RWPE2 (cell line): Measurements from ENCODE around the gene COLEC11.

Source experiments
- ATAC-seq: fragments of 200-7000 bp; cut with Tn5 transposase; 3 replicates; pipeline ENCODE4 v1.9.1; 2021; ENCODE audit warnings: low read depth
- DNase-seq: peaks from one replicate; pipeline ENCODE4 v3.0.0-alpha.2; 2020; ENCODE audit warnings: low spot score
- H3K27ac ChIP-seq: fragments of 450-650 bp; 2 replicates; pipeline ENCODE4 v1.5.1; 2017; ENCODE audit warnings: mild to moderate bottlenecking; ENCODE audit not compliant: poor library complexity, severe bottlenecking
- H3K27me3 ChIP-seq: fragments of 250-450 bp; sonication (Bioruptor Pico); 2 replicates; pipeline ENCODE4 v1.5.1; 2021; ENCODE audit warnings: mild to moderate bottlenecking, moderate library complexity; ENCODE audit not compliant: insufficient read depth, poor library complexity, severe bottlenecking
- H3K36me3 ChIP-seq: fragments of 250-450 bp; sonication (Bioruptor Pico); 2 replicates; pipeline ENCODE4 v1.5.1; 2020; ENCODE audit warnings: low read depth, mild to moderate bottlenecking, moderate library complexity
- H3K4me1 ChIP-seq: fragments of 250-450 bp; sonication (Bioruptor Pico); 2 replicates; pipeline ENCODE4 v1.5.1; 2021; ENCODE audit warnings: mild to moderate bottlenecking, moderate library complexity; ENCODE audit not compliant: insufficient read depth, poor library complexity, severe bottlenecking
- H3K4me3 ChIP-seq: fragments of 250-450 bp; sonication (Bioruptor Pico); 2 replicates; pipeline ENCODE4 v1.5.1; 2021; ENCODE audit warnings: mild to moderate bottlenecking, moderate library complexity; ENCODE audit not compliant: severe bottlenecking
- H3K9me3 ChIP-seq: fragments of 250-450 bp; sonication (Bioruptor Pico); 2 replicates; pipeline ENCODE4 v1.5.1; 2021; ENCODE audit warnings: mild to moderate bottlenecking, moderate library complexity; ENCODE audit not compliant: severe bottlenecking
- CTCF ChIP-seq: fragments of 450-650 bp; IDR thresholded peaks from one replicate; pipeline ENCODE4 v1.5.1; 2017; ENCODE audit warnings: mild to moderate bottlenecking, moderate library complexity; ENCODE audit not compliant: poor library complexity, severe bottlenecking

COLEC11 gene

GRCh38 chr2:3603536-3604206, 8.8 kb downstream of the COLEC11 start:
- Histone ChIP-seq H3K9me3 (no peaks in the 10 kb centered on the region), H3K4me1 (no peaks in the 10 kb centered on the region), H3K36me3 (no peaks in the 10 kb centered on the region), H3K27me3 (no peaks in the 10 kb centered on the region), H3K27ac (no peak overlapping the region), H3K4me3 (no peak overlapping the region)
- DNase-seq (no peak), ATAC-seq (no peak)
- TF ChIP-seq CTCF = no peak

- no peak for TF ChIP-seq CTCF
- Histone ChIP-seq H3K4me1 (no peaks in the 10 kb centered on the region), H3K9me3 (no peaks in the 10 kb centered on the region), H3K27ac (no peak overlapping the region), H3K36me3 (no peaks in the 10 kb centered on the region), H3K4me3 (no peak overlapping the region), H3K27me3 (no peaks in the 10 kb centered on the region)
- ATAC-seq = no peak
- no peak for DNase-seq
Observed at GRCh38 chr2:3604207-3604877, 9.4 kb downstream of the COLEC11 start.

- no peak overlapping the region for H3K4me3 ChIP-seq
- H3K9me3 ChIP-seq = no peaks in the 10 kb centered on the region
- H3K27me3 ChIP-seq = no peaks in the 10 kb centered on the region
- ATAC-seq (0 out of 3 replicates have a peak, but pooled peaks have one; percentile 16), DNase-seq (no peak)
- no peak for TF ChIP-seq CTCF
- H3K4me1 ChIP-seq = no peaks in the 10 kb centered on the region
- H3K36me3 ChIP-seq = no peaks in the 10 kb centered on the region
- H3K27ac ChIP-seq = no peak overlapping the region
Observed at GRCh38 chr2:3604991-3605961, 10.4 kb downstream of the COLEC11 start.

GRCh38 chr2:3606028-3606369, 11.1 kb downstream of the COLEC11 start:
- no peaks in the 10 kb centered on the region for H3K9me3 ChIP-seq
- no peak overlapping the region for H3K4me3 ChIP-seq
- no peak overlapping the region for H3K27ac ChIP-seq
- H3K4me1 ChIP-seq = no peaks in the 10 kb centered on the region
- TF ChIP-seq CTCF = no peak
- H3K27me3 ChIP-seq = no peaks in the 10 kb centered on the region
- H3K36me3 ChIP-seq = no peaks in the 10 kb centered on the region
- no peak for DNase-seq
- no peak for ATAC-seq
